ENCODE results near the gene CD48. TPM values are rescaled to one million over a fixed set of nuclear protein-coding genes. Genes with fewer than 3 reads are reported as not detected.

Gene CD48
- total and polyA plus RNA-seq, 2 donors, result 157 to 208 TPM

DNA sequence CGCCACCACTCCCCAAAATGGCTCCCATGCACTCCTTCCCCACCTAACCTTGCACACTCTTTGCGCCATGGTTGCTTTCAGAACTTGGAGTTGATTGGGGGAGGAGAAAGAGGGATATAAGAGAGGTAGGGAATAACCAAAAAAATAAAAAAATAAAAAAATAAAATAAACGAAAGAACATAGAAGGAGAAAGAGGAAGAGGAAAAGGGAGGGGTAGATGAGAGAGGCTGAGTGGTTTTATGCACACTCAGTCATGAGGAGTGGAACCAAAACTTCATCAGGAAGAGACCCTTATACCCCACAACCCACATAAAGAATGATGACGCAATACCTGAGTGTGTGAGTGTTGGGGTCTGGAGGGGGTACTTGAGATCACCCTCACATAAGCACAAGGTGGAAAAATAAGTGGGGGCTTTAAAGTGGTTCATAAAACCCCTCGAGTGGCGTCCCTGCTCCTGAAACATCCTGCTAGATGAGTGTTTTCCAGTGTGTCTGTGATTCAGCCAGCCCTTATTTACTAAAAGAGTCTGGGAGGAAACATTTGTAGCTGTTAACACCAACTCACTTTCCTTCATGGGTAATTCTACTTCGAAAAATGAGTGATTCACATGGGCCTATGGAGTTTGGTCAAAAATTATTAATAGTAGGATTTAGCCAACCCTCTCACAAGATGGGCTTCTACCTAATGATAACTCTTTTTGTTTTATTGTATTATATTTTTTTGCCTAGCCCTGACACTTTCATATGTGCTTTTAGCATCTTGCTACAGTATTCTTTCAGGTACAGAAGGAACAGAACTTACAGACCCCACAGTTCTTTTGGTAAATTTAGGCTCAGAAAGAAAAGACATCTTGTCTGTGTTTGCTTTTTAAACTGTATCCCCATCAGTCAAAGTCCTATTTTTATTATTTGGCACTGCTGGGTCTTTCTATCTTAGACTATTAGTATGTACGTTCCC, 70.0 kb downstream of the CD48 start:
- Histone ChIP-seq H3K4me3 (ENCODE audit: low read length in 2 of 2) (peak overlapping the region; percentile 72 to 75), H3K27ac (ENCODE audit: low read depth in 1 of 2, low read length in 1 of 2) (peak overlapping the region; percentile 82 to 92)
- 50% methylated on average over 8 of the region's 8 CpGs for WGBS

DNA sequence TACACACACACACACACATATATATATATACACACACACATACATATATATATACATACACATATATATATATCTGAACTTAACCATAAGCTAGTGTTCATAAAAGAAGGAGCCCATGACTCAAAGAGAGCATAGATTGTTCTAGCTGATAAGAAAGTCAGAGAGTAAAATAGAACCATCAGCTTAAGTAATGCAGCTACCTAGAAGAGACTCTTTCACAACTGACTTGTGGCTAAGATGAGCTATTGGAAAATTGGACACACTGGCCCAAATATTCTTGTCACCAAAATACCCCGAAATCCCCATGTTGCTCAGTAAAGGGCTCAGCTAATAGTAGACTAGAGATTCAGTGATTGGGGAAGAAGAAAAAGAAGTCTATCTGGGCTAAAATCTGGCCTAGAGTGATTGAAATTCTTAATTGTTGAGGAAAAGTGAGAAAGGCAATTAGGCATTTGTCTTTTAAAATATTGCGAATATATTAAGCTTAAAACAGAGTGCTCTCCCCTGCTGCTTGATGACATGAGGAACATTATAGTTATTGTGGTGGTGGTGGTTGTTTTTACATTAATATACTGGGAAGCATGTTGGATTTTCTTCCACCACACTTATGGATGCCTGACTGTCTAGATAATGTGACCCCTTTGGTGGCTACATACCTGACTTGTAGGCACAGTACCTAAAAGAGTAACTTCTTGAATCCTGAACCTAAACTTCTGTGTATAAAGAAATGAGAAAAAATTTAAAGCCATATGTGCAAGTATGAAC, 71.1 kb downstream of the CD48 start:
- Histone ChIP-seq H3K27ac (ENCODE audit: low read depth in 1 of 2, low read length in 1 of 2) (peak overlapping the region; percentile 82 to 90), H3K4me1 (ENCODE audit: control insufficient read depth in 2 of 2, insufficient read depth in 2 of 2, low read length in 2 of 2) (peaks cover 37 to 70% of the 10 kb centered on the region in 2 donors), H3K4me3 (ENCODE audit: low read length in 2 of 2) (peak overlapping the region; percentile 72 to 75), H3K36me3 (ENCODE audit: control insufficient read depth in 2 of 2, insufficient read depth in 2 of 2, low read length in 1 of 2) (peaks cover 22 to 40% of the 10 kb centered on the region in 2 donors), H3K27me3 (ENCODE audit: control insufficient read depth in 2 of 2, insufficient read depth in 1 of 2, low read length in 1 of 2) (no peaks in the 10 kb centered on the region), H3K9me3 (ENCODE audit: control insufficient read depth in 2 of 2, insufficient read depth in 1 of 2, low read length in 1 of 2) (peaks cover 0 to 1% of the 10 kb centered on the region in 2 donors)
- 95% methylated on average over 2 of the region's 2 CpGs for WGBS
- DNase-seq (ENCODE audit: low read depth in 6 of 9, low spot score in 9 of 9), result peak in 1 of 9 donors; percentile 65

More for the DNA sequence above, 70.0 kb downstream of the CD48 start:
- H3K9me3 ChIP-seq (ENCODE audit: control insufficient read depth in 2 of 2, insufficient read depth in 1 of 2, low read length in 1 of 2), result no peaks in the 10 kb centered on the region
- DNase-seq (ENCODE audit: low read depth in 6 of 9, low spot score in 9 of 9), result peak in 2 of 9 donors; percentile 68 to 79
- no peaks in the 10 kb centered on the region for H3K27me3 ChIP-seq (ENCODE audit: control insufficient read depth in 2 of 2, insufficient read depth in 1 of 2, low read length in 1 of 2)
- H3K4me1 ChIP-seq (ENCODE audit: control insufficient read depth in 2 of 2, insufficient read depth in 2 of 2, low read length in 2 of 2), result peaks cover 26 to 65% of the 10 kb centered on the region in 2 donors
- peaks cover 13 to 29% of the 10 kb centered on the region in 2 donors for H3K36me3 ChIP-seq (ENCODE audit: control insufficient read depth in 2 of 2, insufficient read depth in 2 of 2, low read length in 1 of 2)

DNA sequence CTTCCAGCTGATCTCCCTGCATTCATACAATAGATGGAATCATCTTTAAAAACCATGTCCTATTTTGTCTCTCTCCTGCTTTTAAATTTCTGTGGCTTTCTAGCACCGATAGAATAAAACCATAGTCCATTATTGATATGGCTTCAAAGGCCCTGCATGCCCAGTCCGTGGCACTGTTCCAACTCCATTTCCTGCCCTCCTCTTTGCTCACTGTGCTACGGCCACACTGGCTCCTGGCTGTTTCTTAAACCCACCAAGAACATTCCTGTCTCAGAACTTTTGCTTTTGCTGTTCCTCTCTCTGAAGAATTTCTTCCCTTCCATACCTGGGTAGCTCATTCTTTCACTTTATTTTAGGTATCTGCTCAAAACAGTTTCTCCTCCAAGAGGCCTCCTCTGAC, 72.0 kb downstream of the CD48 start:
- H3K27ac ChIP-seq (ENCODE audit: low read depth in 1 of 2, low read length in 1 of 2), result peak overlapping the region; percentile 69 to 85
- H3K9me3 ChIP-seq (ENCODE audit: control insufficient read depth in 2 of 2, insufficient read depth in 1 of 2, low read length in 1 of 2), result peaks cover 0 to 1% of the 10 kb centered on the region in 2 donors
- H3K4me1 ChIP-seq (ENCODE audit: control insufficient read depth in 2 of 2, insufficient read depth in 2 of 2, low read length in 2 of 2), result peaks cover 43 to 76% of the 10 kb centered on the region in 2 donors
- H3K4me3 ChIP-seq (ENCODE audit: low read length in 2 of 2), result peak overlapping the region; percentile 21 to 50
- H3K27me3 ChIP-seq (ENCODE audit: control insufficient read depth in 2 of 2, insufficient read depth in 1 of 2, low read length in 1 of 2), result no peaks in the 10 kb centered on the region
- WGBS, result 24% methylated on average over 3 of the region's 3 CpGs
- peaks cover 29 to 48% of the 10 kb centered on the region in 2 donors for H3K36me3 ChIP-seq (ENCODE audit: control insufficient read depth in 2 of 2, insufficient read depth in 2 of 2, low read length in 1 of 2)
- no peak for DNase-seq (ENCODE audit: low read depth in 6 of 9, low spot score in 9 of 9)

DNA sequence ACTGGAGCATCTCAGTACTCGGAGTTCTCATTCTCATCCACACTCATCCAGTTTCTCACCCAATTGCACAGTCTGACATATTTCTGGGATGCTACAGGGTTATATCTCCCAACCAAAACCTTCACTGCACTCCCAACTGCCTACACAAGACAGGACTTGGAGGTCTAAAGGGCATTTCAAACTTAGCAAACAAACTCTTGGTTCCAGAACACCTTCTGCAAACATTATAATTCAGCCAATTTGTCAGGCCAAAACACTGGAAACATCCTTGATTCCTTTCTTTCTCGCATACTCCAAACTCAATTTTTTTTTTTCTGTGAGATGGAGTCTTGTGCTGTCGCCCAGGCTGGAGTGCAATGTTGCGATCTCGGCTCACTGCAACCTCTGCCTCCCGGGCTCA, 72.7 kb downstream of the CD48 start:
- H3K9me3 ChIP-seq (ENCODE audit: control insufficient read depth in 2 of 2, insufficient read depth in 1 of 2, low read length in 1 of 2), result peaks cover 0 to 1% of the 10 kb centered on the region in 2 donors
- H3K36me3 ChIP-seq (ENCODE audit: control insufficient read depth in 2 of 2, insufficient read depth in 2 of 2, low read length in 1 of 2), result peaks cover 31 to 55% of the 10 kb centered on the region in 2 donors
- WGBS, result 96% methylated on average over 6 of the region's 6 CpGs
- peaks cover 51 to 83% of the 10 kb centered on the region in 2 donors for H3K4me1 ChIP-seq (ENCODE audit: control insufficient read depth in 2 of 2, insufficient read depth in 2 of 2, low read length in 2 of 2)
- H3K4me3 ChIP-seq (ENCODE audit: low read length in 2 of 2), result peak overlapping the region; percentile 21 to 50
- H3K27me3 ChIP-seq (ENCODE audit: control insufficient read depth in 2 of 2, insufficient read depth in 1 of 2, low read length in 1 of 2), result no peaks in the 10 kb centered on the region
- no peak for DNase-seq (ENCODE audit: low read depth in 6 of 9, low spot score in 9 of 9)
- H3K27ac ChIP-seq (ENCODE audit: low read depth in 1 of 2, low read length in 1 of 2), result peak overlapping the region; percentile 55 to 79

DNA sequence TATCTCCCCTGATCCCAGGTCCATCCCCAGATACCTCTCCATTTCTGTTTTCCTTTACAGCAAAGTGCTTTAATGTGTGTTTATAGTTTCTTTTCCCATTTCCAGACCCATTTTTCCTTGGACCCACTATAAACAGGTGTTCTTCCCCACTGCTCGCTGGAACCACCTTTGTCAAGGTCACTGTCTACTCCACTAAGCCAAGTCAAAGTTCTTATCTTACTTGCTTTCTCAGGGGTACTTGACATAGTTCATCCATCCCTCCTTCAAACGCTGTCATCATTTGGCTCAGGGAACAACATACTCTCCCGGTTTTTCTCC, 73.1 kb downstream of the CD48 start:
- Histone ChIP-seq H3K4me1 (ENCODE audit: control insufficient read depth in 2 of 2, insufficient read depth in 2 of 2, low read length in 2 of 2) (peaks cover 55 to 86% of the 10 kb centered on the region in 2 donors), H3K27me3 (ENCODE audit: control insufficient read depth in 2 of 2, insufficient read depth in 1 of 2, low read length in 1 of 2) (no peaks in the 10 kb centered on the region), H3K36me3 (ENCODE audit: control insufficient read depth in 2 of 2, insufficient read depth in 2 of 2, low read length in 1 of 2) (peaks cover 34 to 59% of the 10 kb centered on the region in 2 donors), H3K27ac (ENCODE audit: low read depth in 1 of 2, low read length in 1 of 2) (peak overlapping the region; percentile 55 to 79), H3K4me3 (ENCODE audit: low read length in 2 of 2) (peak overlapping the region; percentile 21 to 50), H3K9me3 (ENCODE audit: control insufficient read depth in 2 of 2, insufficient read depth in 1 of 2, low read length in 1 of 2) (peaks cover 0 to 1% of the 10 kb centered on the region in 2 donors)
- no peak for DNase-seq (ENCODE audit: low read depth in 6 of 9, low spot score in 9 of 9)
- 83% methylated on average over 3 of the region's 3 CpGs for WGBS

DNA sequence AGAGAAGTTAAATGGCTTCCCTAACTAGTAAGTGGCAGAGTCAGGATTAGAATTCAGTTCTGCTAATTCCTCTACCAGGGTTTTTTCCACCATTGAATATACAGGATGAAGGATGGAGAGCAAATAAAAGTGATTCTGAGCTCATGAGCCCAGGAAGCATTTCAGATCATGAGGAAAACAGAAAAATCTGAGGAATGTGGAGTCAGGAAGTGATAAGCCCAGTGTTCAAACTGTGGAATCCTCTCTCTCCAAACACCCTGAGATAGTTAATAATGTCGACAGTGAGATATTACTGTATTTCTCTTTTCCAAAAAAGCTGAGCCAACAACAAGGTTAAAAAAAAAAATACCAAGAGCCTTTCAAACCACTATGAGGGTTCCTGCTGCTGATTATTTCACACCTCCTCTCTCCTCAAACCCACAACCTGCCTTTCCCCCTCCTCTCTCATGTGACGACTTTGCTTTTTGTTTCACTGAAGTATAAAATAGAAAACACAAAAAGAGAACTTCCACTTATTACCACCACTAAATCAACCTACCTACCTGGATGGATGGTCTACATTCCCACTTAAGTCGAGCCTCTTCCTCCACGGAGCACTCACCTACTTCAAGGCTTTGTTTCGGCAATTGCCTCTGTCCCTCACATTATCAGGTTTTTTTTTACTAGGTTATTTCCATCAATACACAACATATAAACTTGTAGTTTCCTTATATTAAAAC, 73.6 kb downstream of the CD48 start:
- Histone ChIP-seq H3K4me1 (ENCODE audit: control insufficient read depth in 2 of 2, insufficient read depth in 2 of 2, low read length in 2 of 2) (peaks cover 60 to 89% of the 10 kb centered on the region in 2 donors), H3K27ac (ENCODE audit: low read depth in 1 of 2, low read length in 1 of 2) (peak overlapping the region; percentile 55 to 79)

DNA sequence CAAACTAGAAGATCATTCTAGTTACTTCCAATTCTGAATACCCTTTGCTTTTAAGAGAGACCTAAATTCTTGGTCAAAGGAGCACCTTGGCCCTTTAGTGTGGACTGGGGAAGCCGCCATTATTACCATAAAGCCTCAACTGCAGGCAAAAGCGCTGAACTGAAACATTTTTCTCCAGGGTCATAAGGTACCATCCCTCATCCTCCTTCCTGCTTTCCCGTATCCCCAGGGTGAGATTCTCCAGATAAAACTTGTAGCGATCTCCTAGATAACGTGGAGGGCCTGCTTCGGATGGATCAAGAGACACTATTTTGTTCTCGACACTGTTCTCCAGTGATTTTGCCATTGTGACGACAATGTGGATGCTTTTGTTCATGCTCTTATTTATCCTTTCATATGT, 74.6 kb downstream of the CD48 start:
- 98% methylated on average over 8 of the region's 8 CpGs for WGBS
- H3K9me3 ChIP-seq (ENCODE audit: control insufficient read depth in 2 of 2, insufficient read depth in 1 of 2, low read length in 1 of 2), result peaks cover 0 to 1% of the 10 kb centered on the region in 2 donors
- no peaks in the 10 kb centered on the region for H3K27me3 ChIP-seq (ENCODE audit: control insufficient read depth in 2 of 2, insufficient read depth in 1 of 2, low read length in 1 of 2)
- no peak overlapping the region for H3K4me3 ChIP-seq (ENCODE audit: low read length in 2 of 2)
- H3K27ac ChIP-seq (ENCODE audit: low read depth in 1 of 2, low read length in 1 of 2), result no peak overlapping the region
- H3K4me1 ChIP-seq (ENCODE audit: control insufficient read depth in 2 of 2, insufficient read depth in 2 of 2, low read length in 2 of 2), result peaks cover 67 to 92% of the 10 kb centered on the region in 2 donors
- H3K36me3 ChIP-seq (ENCODE audit: control insufficient read depth in 2 of 2, insufficient read depth in 2 of 2, low read length in 1 of 2), result peaks cover 48 to 67% of the 10 kb centered on the region in 2 donors
- DNase-seq (ENCODE audit: low read depth in 6 of 9, low spot score in 9 of 9), result no peak

More for the DNA sequence above, 73.6 kb downstream of the CD48 start:
- 17% methylated on average over 5 of the region's 5 CpGs for WGBS
- peak in 2 of 9 donors; percentile 59 to 82 for DNase-seq (ENCODE audit: low read depth in 6 of 9, low spot score in 9 of 9)
- Histone ChIP-seq H3K36me3 (ENCODE audit: control insufficient read depth in 2 of 2, insufficient read depth in 2 of 2, low read length in 1 of 2) (peaks cover 39 to 61% of the 10 kb centered on the region in 2 donors), H3K27me3 (ENCODE audit: control insufficient read depth in 2 of 2, insufficient read depth in 1 of 2, low read length in 1 of 2) (no peaks in the 10 kb centered on the region), H3K4me3 (ENCODE audit: low read length in 2 of 2) (peak overlapping the region; percentile 21 to 50), H3K9me3 (ENCODE audit: control insufficient read depth in 2 of 2, insufficient read depth in 1 of 2, low read length in 1 of 2) (peaks cover 0 to 1% of the 10 kb centered on the region in 2 donors)

DNA sequence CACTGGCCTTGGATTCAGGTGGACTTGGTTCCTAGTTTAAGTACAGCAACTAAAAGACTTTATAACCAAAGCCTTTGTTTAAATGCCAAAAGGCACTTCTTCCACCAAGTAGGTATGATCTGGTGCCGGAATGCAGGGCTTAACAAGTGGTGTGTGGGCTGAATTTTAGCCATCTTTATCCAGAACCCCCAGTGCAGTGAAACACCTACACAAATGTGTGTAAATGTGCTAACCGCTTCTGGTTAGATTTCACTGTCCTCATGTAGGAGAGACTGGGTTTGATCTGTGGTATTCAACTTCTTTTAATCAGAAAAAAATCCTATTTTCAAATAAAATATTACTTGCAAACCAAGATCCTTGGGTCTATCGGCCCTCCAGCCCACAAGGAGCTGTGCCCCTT, 75.1 kb downstream of the CD48 start:
- Histone ChIP-seq H3K9me3 (ENCODE audit: control insufficient read depth in 2 of 2, insufficient read depth in 1 of 2, low read length in 1 of 2) (peaks cover 0 to 1% of the 10 kb centered on the region in 2 donors), H3K4me1 (ENCODE audit: control insufficient read depth in 2 of 2, insufficient read depth in 2 of 2, low read length in 2 of 2) (peaks cover 68 to 95% of the 10 kb centered on the region in 2 donors), H3K27ac (ENCODE audit: low read depth in 1 of 2, low read length in 1 of 2) (peak overlapping the region; percentile 8 to 10), H3K36me3 (ENCODE audit: control insufficient read depth in 2 of 2, insufficient read depth in 2 of 2, low read length in 1 of 2) (peaks cover 50 to 72% of the 10 kb centered on the region in 2 donors), H3K27me3 (ENCODE audit: control insufficient read depth in 2 of 2, insufficient read depth in 1 of 2, low read length in 1 of 2) (no peaks in the 10 kb centered on the region), H3K4me3 (ENCODE audit: low read length in 2 of 2) (no peak overlapping the region)
- DNase-seq (ENCODE audit: low read depth in 6 of 9, low spot score in 9 of 9), result no peak
- 91% methylated on average over 3 of the region's 3 CpGs for WGBS
